WTC11 (cell line): ENCODE measurements around the gene CRK.

Source experiments
- CTCF ChIP-seq: fragments of 200-600 bp; IDR thresholded peaks from 2 replicates; pipeline ENCODE4 v1.8.0; 2022; ENCODE audit warnings: antibody characterized with exemption
- FOXJ3 ChIP-seq: sonication (generic); formaldehyde crosslinking; IDR thresholded peaks from 2 replicates; pipeline ENCODE4 v1.9.0; 2021; ENCODE audit warnings: missing genetic modification reagents, mild to moderate bottlenecking, borderline replicate concordance

GRCh38 chr17:1488826-1489270, 32.8 kb upstream of the CRK start:
- TF ChIP-seq FOXJ3 (no peak), CTCF (no peak)
